Activated CD4-positive, alpha-beta T cell treated with anti-CD3 and anti-CD28 coated beads for 36 hours (primary cell): ENCODE measurements around the gene C1QTNF3. TPM values are rescaled to one million over a fixed set of nuclear protein-coding genes. Genes with fewer than 3 reads are reported as not detected.

ENCODE experiments used
- ATAC-seq: fragments of 200-7000 bp; cut with Tn5 transposase; one replicate; pipeline ENCODE4 v1.10.0; 2021; ENCODE audit warnings: mild to moderate bottlenecking, moderate library complexity
- CTCF ChIA-PET: fragments of 350-600 bp; sonication (Branson Sonifier 250); formaldehyde crosslinking; loops from one replicate; lab custom pipeline; 2021; ENCODE audit warnings: antibody characterized with exemption; lab: Charles Lee
- POLR2A ChIA-PET: fragments of 350-600 bp; sonication (Branson Sonifier 250); formaldehyde crosslinking; loops from one replicate; lab custom pipeline; 2021; ENCODE audit warnings: antibody characterized with exemption, inconsistent platforms; lab: Charles Lee
- DNase-seq: peaks from one replicate; pipeline ENCODE4 v3.0.0-alpha.2; 2020
- H3K27ac Mint-ChIP-seq: one replicate; pipeline ENCODE4 v1.8.0; 2021; ENCODE audit warnings: mixed read lengths
- H3K27me3 Mint-ChIP-seq: one replicate; pipeline ENCODE4 v1.8.0; 2021; ENCODE audit warnings: mixed read lengths
- H3K36me3 Mint-ChIP-seq: one replicate; pipeline ENCODE4 v1.8.0; 2021; ENCODE audit warnings: low read depth, mixed read lengths
- H3K4me1 Mint-ChIP-seq: one replicate; pipeline ENCODE4 v1.8.0; 2021; ENCODE audit warnings: mixed read lengths
- H3K4me3 Mint-ChIP-seq: one replicate; pipeline ENCODE4 v1.8.0; 2021; ENCODE audit warnings: mild to moderate bottlenecking, moderate library complexity, mixed read lengths
- H3K9me3 Mint-ChIP-seq: one replicate; pipeline ENCODE4 v1.8.0; 2021; ENCODE audit warnings: low read depth, mixed read lengths
- intact Hi-C, 2 experiments: fragments of 100-400 bp; cut with DNase I in 1 of 2; cut with micrococcal nuclease in 1 of 2; formaldehyde crosslinking; loops; one replicate each; pipeline versions ENCODE4 v1.14.2 to v1.15.1; 2022 to 2024; cut with DNase I, micrococcal nuclease
- total RNA-seq, 2 experiments: library from RNA; stranded (reverse); gene quantifications; one replicate each; pipeline ENCODE4 v1.2.3, GENCODE V29; 2021

The C1QTNF3 gene
- total RNA-seq, 2 experiments from 2014 or later: 1.5 to 2.4 TPM

DNA sequence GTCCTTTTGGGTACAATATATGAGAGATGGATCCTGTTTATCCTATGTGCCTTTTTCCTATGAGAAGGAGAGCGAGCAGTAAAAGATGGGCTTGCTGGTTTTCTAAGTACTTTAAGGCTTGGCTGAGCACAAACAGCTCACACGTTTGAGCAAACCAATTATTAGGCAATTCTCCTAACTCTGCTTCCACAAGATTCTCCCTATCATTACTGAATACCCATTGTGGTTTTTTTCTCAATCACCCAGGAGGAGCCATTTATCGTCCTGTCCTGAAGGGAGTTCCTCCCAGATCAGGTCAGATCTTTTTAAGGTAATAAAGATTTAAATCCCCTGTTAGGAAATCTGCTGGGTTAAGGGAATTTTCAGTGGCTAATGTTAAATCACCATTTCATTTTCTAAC, 19.4 kb upstream of the C1QTNF3 start:
- Mint-ChIP-seq H3K36me3 (peaks cover 25% of the 10 kb centered on the region), H3K9me3 (no peaks in the 10 kb centered on the region), H3K4me1 (no peaks in the 10 kb centered on the region), H3K27me3 (no peaks in the 10 kb centered on the region), H3K4me3 (no peak overlapping the region), H3K27ac (no peak overlapping the region)
- no peak for ATAC-seq
- POLR2A ChIA-PET: no interaction called here
- DNase-seq: no peak
- intact Hi-C loops: no loop called here
- CTCF ChIA-PET: interaction anchor here (0.6 to 0.7 kb wide), 2 partner anchors 12 to 99 kb away, joined by 3 to 4 read pairs; no protein-coding TSS in a partner anchor

- H3K27ac Mint-ChIP-seq: no peak overlapping the region
- CTCF ChIA-PET: interaction anchor here (0.6 kb wide), 1 partner anchor 12 kb away, joined by 4 read pairs; no protein-coding TSS in a partner anchor
- H3K9me3 Mint-ChIP-seq: no peaks in the 10 kb centered on the region
- no peak for DNase-seq
- H3K4me3 Mint-ChIP-seq: no peak overlapping the region
- ATAC-seq: no peak
- POLR2A ChIA-PET: no interaction called here
- no peaks in the 10 kb centered on the region for H3K27me3 Mint-ChIP-seq
- H3K36me3 Mint-ChIP-seq: peaks cover 22% of the 10 kb centered on the region
- intact Hi-C loops: no loop called here
- peaks cover 2% of the 10 kb centered on the region for H3K4me1 Mint-ChIP-seq
Measured at GRCh38 chr5:34061993-34062392, 19.0 kb upstream of the C1QTNF3 start.

DNA sequence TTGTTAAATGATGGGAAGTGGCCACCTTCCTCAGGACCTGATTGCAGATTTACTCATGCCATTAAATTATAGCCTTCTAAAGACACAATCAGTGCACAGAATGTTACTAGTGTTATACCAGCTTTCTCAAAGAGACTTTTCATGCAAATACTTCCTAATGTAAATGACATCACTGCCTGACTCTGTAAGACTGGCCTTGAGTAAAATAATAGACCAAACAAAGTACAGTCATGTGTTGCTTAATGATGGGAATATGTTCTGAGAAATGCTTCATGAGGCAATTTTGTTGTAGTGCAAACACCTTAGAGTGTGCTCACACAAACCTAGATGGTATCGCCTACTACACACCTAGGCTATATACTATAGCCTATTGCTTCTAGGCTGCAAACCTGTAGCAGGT, 17.0 kb upstream of the C1QTNF3 start:
- no peaks in the 10 kb centered on the region for H3K27me3 Mint-ChIP-seq
- POLR2A ChIA-PET: no interaction called here
- CTCF ChIA-PET: no interaction called here
- peaks cover 12% of the 10 kb centered on the region for H3K36me3 Mint-ChIP-seq
- no peak overlapping the region for H3K4me3 Mint-ChIP-seq
- intact Hi-C loops: no loop called here
- ATAC-seq: no peak
- no peak overlapping the region for H3K27ac Mint-ChIP-seq
- no peak for DNase-seq
- H3K9me3 Mint-ChIP-seq: no peaks in the 10 kb centered on the region
- H3K4me1 Mint-ChIP-seq: peaks cover 2% of the 10 kb centered on the region

- intact Hi-C loops: no loop called here
- no peaks in the 10 kb centered on the region for H3K27me3 Mint-ChIP-seq
- CTCF ChIA-PET: no interaction called here
- no peak for ATAC-seq
- no peaks in the 10 kb centered on the region for H3K9me3 Mint-ChIP-seq
- H3K27ac Mint-ChIP-seq: no peak overlapping the region
- no peak overlapping the region for H3K4me3 Mint-ChIP-seq
- no peak for DNase-seq
- POLR2A ChIA-PET: no interaction called here
- H3K4me1 Mint-ChIP-seq: peaks cover 2% of the 10 kb centered on the region
- peaks cover 3% of the 10 kb centered on the region for H3K36me3 Mint-ChIP-seq
Measured at GRCh38 chr5:34058532-34058931, 15.5 kb upstream of the C1QTNF3 start.

- intact Hi-C loops: no loop called here
- H3K27me3 Mint-ChIP-seq: no peaks in the 10 kb centered on the region
- ATAC-seq (no peak), DNase-seq (no peak)
- POLR2A ChIA-PET: no interaction called here
- no peak overlapping the region for H3K27ac Mint-ChIP-seq
- H3K9me3 Mint-ChIP-seq: no peaks in the 10 kb centered on the region
- CTCF ChIA-PET: no interaction called here
- peaks cover 3% of the 10 kb centered on the region for H3K36me3 Mint-ChIP-seq
- no peak overlapping the region for H3K4me3 Mint-ChIP-seq
- peaks cover 2% of the 10 kb centered on the region for H3K4me1 Mint-ChIP-seq
Measured at GRCh38 chr5:34057569-34057968, 14.6 kb upstream of the C1QTNF3 start.

DNA sequence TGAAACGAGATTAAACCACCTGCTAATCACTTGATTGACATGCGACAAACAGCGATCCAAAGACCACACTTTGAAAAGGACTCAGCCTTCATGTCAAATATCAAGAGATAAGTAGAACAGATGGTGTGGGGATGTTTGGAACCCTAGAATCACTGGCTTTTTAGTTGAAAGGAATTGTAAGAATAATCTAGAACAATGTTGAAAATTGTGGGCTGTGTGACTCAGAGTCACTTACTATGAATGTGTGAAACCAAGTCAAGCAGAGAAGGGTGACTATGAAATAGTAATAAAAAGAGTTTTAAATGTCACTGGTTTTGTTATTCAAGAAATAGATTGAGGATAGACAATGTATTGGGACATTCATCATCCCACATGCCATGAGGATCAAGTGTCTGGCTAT, 14.1 kb upstream of the C1QTNF3 start:
- H3K27ac Mint-ChIP-seq: no peak overlapping the region
- peaks cover 3% of the 10 kb centered on the region for H3K36me3 Mint-ChIP-seq
- ATAC-seq (peak; percentile 58), DNase-seq (no peak)
- peaks cover 2% of the 10 kb centered on the region for H3K4me1 Mint-ChIP-seq
- no peak overlapping the region for H3K4me3 Mint-ChIP-seq
- H3K9me3 Mint-ChIP-seq: no peaks in the 10 kb centered on the region
- no peaks in the 10 kb centered on the region for H3K27me3 Mint-ChIP-seq
- intact Hi-C loops: no loop called here
- ChIA-PET POLR2A (no interaction called here), CTCF (no interaction called here)

GRCh38 chr5:34055667-34056066, 12.7 kb upstream of the C1QTNF3 start:
- no peak overlapping the region for H3K4me3 Mint-ChIP-seq
- CTCF ChIA-PET: no interaction called here
- no peaks in the 10 kb centered on the region for H3K27me3 Mint-ChIP-seq
- POLR2A ChIA-PET: no interaction called here
- no peak overlapping the region for H3K27ac Mint-ChIP-seq
- ATAC-seq (no peak), DNase-seq (no peak)
- H3K36me3 Mint-ChIP-seq: peaks cover 6% of the 10 kb centered on the region
- no peaks in the 10 kb centered on the region for H3K9me3 Mint-ChIP-seq
- H3K4me1 Mint-ChIP-seq: peaks cover 2% of the 10 kb centered on the region
- intact Hi-C loops: no loop called here

- Mint-ChIP-seq H3K4me1 (peaks cover 2% of the 10 kb centered on the region), H3K27me3 (no peaks in the 10 kb centered on the region), H3K27ac (no peak overlapping the region), H3K4me3 (no peak overlapping the region), H3K36me3 (peaks cover 8% of the 10 kb centered on the region), H3K9me3 (no peaks in the 10 kb centered on the region)
- DNase-seq (no peak), ATAC-seq (no peak)
- intact Hi-C loops: no loop called here
- ChIA-PET POLR2A (no interaction called here), CTCF (interaction anchor here (0.6 kb wide), 1 partner anchor 660 kb away, joined by 3 read pairs; no protein-coding TSS in a partner anchor)
Measured at GRCh38 chr5:34054400-34054729, 11.4 kb upstream of the C1QTNF3 start.

DNA sequence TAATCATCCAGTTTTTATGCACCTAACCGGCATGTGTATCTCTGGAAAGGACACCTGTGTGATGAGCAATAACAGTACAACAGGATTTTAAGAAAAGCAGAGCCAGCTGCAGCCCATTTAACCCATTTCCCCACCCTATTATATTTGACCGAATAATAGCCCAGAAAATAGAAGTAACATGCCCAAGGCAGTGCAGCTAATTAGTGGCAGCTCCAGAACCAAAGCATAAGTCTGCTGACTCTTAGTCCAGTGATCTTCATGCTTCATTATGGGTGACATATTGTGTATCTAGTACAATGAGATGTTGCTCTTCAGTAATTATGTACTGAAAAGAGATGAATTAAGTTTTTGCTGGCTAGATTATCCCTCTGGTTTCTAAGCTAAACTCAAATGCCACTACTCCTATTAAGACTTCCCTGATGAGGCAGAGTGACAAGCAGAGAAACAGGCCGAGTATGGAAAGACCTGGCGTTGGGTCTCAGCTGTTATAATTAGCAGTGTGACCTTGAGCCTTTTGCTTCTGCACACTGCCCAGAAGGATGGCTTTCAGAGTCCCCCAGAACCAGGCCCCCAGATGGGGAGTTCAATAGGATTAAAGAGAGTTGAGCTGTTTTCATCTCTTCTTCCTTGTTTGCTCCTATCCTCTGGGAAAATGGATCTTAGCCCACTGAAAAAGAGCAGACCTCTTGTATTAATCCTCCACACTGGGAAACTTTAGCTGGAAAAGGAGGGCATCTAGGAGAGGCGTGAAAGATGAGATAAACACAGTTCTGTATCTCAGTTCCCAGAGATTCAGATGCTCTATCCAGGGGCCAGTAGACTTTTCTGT, 10.8 kb upstream of the C1QTNF3 start:
- H3K4me3 Mint-ChIP-seq: no peak overlapping the region
- H3K36me3 Mint-ChIP-seq: peaks cover 8% of the 10 kb centered on the region
- H3K9me3 Mint-ChIP-seq: no peaks in the 10 kb centered on the region
- intact Hi-C loops: no loop called here
- H3K27me3 Mint-ChIP-seq: no peaks in the 10 kb centered on the region
- CTCF ChIA-PET: interaction anchor here (0.6 kb wide), 1 partner anchor 661 kb away, joined by 3 read pairs; no protein-coding TSS in a partner anchor
- peaks cover 2% of the 10 kb centered on the region for H3K4me1 Mint-ChIP-seq
- DNase-seq (no peak), ATAC-seq (no peak)
- no peak overlapping the region for H3K27ac Mint-ChIP-seq
- POLR2A ChIA-PET: no interaction called here

DNA sequence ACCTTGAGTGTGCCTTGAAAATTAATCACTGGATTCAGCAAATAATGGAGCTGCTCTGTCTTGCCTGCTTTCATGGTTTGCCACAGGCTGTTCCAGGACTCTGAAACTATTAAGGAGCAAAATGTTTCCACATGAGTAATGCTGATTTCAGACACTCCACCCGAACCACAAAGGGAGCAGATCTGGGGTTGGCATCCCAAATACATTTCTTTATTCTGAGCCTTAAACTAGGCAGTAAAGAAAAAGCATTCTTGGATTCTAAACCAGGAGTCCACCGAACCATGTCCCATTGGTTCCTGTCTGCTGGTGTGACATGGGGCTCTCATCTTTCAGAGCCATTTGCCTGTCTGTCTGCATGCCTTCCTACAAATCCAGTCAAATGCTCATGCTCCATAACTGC, 10.1 kb upstream of the C1QTNF3 start:
- CTCF ChIA-PET: interaction anchor here (0.8 kb wide), 1 partner anchor 18 kb away, joined by 3 read pairs; no protein-coding TSS in a partner anchor
- DNase-seq (no peak), ATAC-seq (no peak)
- Mint-ChIP-seq H3K36me3 (peaks cover 10% of the 10 kb centered on the region), H3K27ac (no peak overlapping the region), H3K27me3 (no peaks in the 10 kb centered on the region), H3K4me3 (no peak overlapping the region), H3K4me1 (peaks cover 2% of the 10 kb centered on the region), H3K9me3 (no peaks in the 10 kb centered on the region)
- POLR2A ChIA-PET: no interaction called here
- intact Hi-C loops: no loop called here

- ATAC-seq (no peak), DNase-seq (no peak)
- Mint-ChIP-seq H3K9me3 (no peaks in the 10 kb centered on the region), H3K4me1 (no peaks in the 10 kb centered on the region), H3K27ac (no peak overlapping the region), H3K36me3 (peaks cover 9% of the 10 kb centered on the region), H3K4me3 (no peak overlapping the region), H3K27me3 (no peaks in the 10 kb centered on the region)
- POLR2A ChIA-PET: interaction anchor here (0.6 kb wide), 1 partner anchor 71 kb away, joined by 3 read pairs; no protein-coding TSS in a partner anchor
- intact Hi-C loops: no loop called here
- CTCF ChIA-PET: no interaction called here
Measured at GRCh38 chr5:34051374-34051980, 8.5 kb upstream of the C1QTNF3 start.
